Measurements from ENCODE around the gene RNF115.

- TF ChIP-seq, protein P1, sequence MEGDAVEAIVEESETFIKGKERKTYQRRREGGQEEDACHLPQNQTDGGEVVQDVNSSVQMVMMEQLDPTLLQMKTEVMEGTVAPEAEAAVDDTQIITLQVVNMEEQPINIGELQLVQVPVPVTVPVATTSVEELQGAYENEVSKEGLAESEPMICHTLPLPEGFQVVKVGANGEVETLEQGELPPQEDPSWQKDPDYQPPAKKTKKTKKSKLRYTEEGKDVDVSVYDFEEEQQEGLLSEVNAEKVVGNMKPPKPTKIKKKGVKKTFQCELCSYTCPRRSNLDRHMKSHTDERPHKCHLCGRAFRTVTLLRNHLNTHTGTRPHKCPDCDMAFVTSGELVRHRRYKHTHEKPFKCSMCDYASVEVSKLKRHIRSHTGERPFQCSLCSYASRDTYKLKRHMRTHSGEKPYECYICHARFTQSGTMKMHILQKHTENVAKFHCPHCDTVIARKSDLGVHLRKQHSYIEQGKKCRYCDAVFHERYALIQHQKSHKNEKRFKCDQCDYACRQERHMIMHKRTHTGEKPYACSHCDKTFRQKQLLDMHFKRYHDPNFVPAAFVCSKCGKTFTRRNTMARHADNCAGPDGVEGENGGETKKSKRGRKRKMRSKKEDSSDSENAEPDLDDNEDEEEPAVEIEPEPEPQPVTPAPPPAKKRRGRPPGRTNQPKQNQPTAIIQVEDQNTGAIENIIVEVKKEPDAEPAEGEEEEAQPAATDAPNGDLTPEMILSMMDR (IDR thresholded peaks at IDR 0.05 in 2 of 3, conservative IDR thresholded peaks at IDR 0.05 in 1 of 3; ENCODE audit: borderline replicate concordance in 1 of 3, insufficient read depth in 1 of 3, low read depth in 2 of 3, low read length in 2 of 3), result no peak
- TF ChIP-seq SP1 (IDR thresholded peaks at IDR 0.05; ENCODE audit: low read depth), result no peak
- no peak for TF ChIP-seq JUND (IDR thresholded peaks at IDR 0.05)
- no peak for TF ChIP-seq ZBTB33 (IDR thresholded peaks at IDR 0.05; ENCODE audit: extremely low read depth, insufficient replicate concordance, low read length)
- no peak for TF ChIP-seq POLR2A (IDR thresholded peaks at IDR 0.05; ENCODE audit: borderline replicate concordance, extremely low read depth, insufficient read depth, insufficient read length)
- no peak for TF ChIP-seq YY1 (IDR thresholded peaks at IDR 0.05; ENCODE audit: extremely low read depth, insufficient replicate concordance, low read depth, low read length)
- TF ChIP-seq SIN3A (IDR thresholded peaks at IDR 0.05; ENCODE audit: low read depth), result no peak
- no peak for TF ChIP-seq ZNF274 (IDR thresholded peaks at IDR 0.05; ENCODE audit: low read depth, low read length)
- TF ChIP-seq, protein P2, sequence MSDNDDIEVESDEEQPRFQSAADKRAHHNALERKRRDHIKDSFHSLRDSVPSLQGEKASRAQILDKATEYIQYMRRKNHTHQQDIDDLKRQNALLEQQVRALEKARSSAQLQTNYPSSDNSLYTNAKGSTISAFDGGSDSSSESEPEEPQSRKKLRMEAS (IDR thresholded peaks at IDR 0.05), result no peak
- TF ChIP-seq RAD21 (IDR thresholded peaks at IDR 0.05; ENCODE audit: low read depth), result no peak
- TF ChIP-seq EZH2 (IDR thresholded peaks at IDR 0.05), result no peak
- no peak for TF ChIP-seq ATF3 (IDR thresholded peaks at IDR 0.05)
Observed at GRCh38 chr1:145706086-145706664, 117.7 kb downstream of the RNF115 start.

Measured in HCT116 (cell line).